Astrocyte of the spinal cord (primary cell): Measurements from ENCODE around the gene SDF4.

Experiments
- DNase-seq: peaks from one replicate; pipeline ENCODE4 v3.0.0; 2011; ENCODE audit warnings: low read depth, low spot score
- H3K4me3 ChIP-seq: 2 replicates; pipeline ENCODE4 v1.5.1; 2011; ENCODE audit warnings: low read depth, mild to moderate bottlenecking, low read length, moderate library complexity
- CTCF ChIP-seq: IDR thresholded peaks from 2 replicates; pipeline ENCODE4 v1.5.1; 2012; ENCODE audit warnings: low read depth, mild to moderate bottlenecking, low read length, inconsistent platforms
- in situ Hi-C: cut with HindIII; loops from 2 replicates; pipeline ENCODE4 v1.10.0; 2017; ENCODE audit warnings: low sequenced_read_pairs

SDF4 gene

GRCh38 chr1:1189111-1189510, 42.7 kb downstream of the SDF4 start:
- no peak overlapping the region for H3K4me3 ChIP-seq
- in situ Hi-C loops = no loop called here
- DNase-seq = no peak
- TF ChIP-seq CTCF = no peak

GRCh38 chr1:1187938-1188337, 43.9 kb downstream of the SDF4 start:
- DNase-seq = no peak
- no peak for TF ChIP-seq CTCF
- in situ Hi-C loops = no loop called here
- no peak overlapping the region for H3K4me3 ChIP-seq

- no peak for TF ChIP-seq CTCF
- H3K4me3 ChIP-seq = no peak overlapping the region
- in situ Hi-C loops = no loop called here
- DNase-seq = no peak
Measured at GRCh38 chr1:1185101-1185765, 46.6 kb downstream of the SDF4 start.

DNA sequence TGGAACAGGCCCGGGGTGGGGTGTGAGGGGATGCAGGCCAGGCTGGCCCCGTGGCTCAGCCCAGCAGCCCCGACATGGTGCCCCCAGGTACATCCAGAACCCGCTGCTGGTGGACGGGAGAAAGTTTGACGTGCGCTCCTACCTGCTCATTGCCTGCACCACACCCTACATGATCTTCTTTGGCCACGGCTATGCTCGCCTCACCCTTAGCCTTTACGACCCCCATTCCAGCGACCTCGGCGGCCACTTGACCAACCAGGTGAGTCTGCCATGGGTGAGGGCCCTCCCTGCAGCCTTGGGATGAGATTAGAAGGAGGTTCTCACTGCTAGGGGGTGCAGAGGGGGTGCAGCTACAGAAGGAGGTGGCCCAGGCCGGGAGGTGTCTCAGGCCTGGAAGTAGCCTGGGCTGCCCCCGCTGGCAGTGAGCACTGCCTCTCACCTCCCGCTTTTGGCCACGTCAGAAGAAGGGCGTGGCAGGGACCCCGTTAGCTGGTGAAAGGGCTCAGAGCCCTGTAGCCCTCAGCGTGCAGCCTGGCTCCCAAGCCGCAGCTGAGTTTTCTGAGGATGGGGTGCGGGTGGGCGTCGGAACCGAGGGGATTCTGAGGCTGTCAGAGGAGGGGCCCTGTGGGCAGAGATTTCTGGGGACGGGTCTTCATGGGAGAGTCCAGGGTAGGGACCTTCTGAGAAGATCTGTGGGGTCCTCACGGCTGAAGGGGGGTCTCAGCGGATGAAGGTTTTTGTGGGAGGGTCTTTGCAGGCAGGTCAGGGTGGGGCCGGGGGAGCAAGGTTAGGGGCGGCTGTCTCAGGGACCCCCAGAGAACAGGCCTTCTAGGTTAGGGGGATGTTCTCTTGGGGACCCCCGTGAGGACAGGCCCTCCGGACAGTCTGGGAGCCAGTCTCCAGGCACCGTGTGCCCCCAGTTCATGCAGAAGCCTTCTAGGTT, 47.7 kb downstream of the SDF4 start:
- no peak overlapping the region for H3K4me3 ChIP-seq
- DNase-seq = no peak
- no peak for TF ChIP-seq CTCF
- in situ Hi-C loops = no loop called here

- in situ Hi-C loops = no loop called here
- TF ChIP-seq CTCF = no peak
- H3K4me3 ChIP-seq = no peak overlapping the region
- no peak for DNase-seq
Measured at GRCh38 chr1:1183221-1183747, 48.5 kb downstream of the SDF4 start.

DNA sequence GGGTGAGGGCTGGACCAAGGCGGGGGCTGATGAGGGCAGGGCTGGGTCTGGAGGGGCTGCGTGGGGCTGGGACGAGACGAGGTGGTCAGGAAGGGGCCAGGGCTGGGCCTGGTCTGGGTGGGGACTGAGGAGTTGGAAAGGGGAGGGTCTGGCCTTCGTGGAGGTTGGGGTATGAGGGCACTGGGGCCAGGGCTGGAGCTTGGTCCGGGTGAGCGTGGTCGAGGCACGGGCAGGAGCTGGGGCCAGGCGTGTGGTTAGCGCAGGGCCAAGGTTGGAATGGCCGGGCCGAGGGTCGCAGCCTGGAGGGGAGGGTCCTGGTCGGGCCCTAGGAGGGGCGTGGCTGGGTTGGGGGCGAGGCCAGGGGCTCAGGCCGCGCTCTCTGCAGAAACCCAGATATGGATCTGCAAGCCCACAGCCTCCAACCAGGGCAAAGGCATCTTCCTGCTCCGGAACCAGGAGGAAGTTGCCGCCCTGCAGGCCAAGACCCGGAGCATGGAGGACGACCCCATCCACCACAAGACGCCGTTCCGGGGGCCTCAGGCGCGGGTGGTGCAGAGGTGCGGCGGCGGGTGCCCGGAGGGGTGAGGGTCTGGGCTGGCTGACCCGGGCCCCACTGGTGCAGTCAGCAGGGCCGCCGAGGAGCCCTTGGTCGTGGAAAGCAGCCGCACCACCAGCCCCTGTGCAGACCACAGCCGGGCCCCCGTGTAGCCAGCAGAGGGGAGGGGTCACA, 49.1 kb downstream of the SDF4 start:
- H3K4me3 ChIP-seq = no peak overlapping the region
- TF ChIP-seq CTCF = no peak
- DNase-seq = no peak
- in situ Hi-C loops = no loop called here
